ENCODE results near the gene CACNG4. TPM values are rescaled to one million over a fixed set of nuclear protein-coding genes. Genes with fewer than 3 reads are reported as not detected.

Gene CACNG4
- polyA plus RNA-seq, 1 donor = 6.3 TPM

DNA sequence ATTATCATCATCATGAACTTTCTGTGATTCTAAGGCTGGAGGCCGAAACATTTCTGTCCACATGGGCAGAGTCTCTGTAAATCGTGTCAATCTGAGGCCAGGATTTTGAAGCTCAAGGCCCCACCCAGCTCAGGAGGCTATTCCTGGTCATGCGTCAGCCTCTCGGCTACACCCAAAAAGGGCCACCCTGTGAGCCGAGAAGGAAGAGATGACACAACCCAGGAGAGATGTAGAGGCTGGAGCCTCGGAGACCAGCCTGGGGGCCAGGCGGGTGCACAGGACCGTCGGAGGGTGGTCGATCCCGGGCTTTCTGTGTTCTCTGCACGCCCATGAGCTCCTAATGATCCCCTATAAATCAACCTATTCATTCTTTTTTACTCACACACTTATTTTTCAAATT lies 78.8 kb downstream of the CACNG4 start:
- DNase-seq (ENCODE audit: low read depth) = no peak

DNA sequence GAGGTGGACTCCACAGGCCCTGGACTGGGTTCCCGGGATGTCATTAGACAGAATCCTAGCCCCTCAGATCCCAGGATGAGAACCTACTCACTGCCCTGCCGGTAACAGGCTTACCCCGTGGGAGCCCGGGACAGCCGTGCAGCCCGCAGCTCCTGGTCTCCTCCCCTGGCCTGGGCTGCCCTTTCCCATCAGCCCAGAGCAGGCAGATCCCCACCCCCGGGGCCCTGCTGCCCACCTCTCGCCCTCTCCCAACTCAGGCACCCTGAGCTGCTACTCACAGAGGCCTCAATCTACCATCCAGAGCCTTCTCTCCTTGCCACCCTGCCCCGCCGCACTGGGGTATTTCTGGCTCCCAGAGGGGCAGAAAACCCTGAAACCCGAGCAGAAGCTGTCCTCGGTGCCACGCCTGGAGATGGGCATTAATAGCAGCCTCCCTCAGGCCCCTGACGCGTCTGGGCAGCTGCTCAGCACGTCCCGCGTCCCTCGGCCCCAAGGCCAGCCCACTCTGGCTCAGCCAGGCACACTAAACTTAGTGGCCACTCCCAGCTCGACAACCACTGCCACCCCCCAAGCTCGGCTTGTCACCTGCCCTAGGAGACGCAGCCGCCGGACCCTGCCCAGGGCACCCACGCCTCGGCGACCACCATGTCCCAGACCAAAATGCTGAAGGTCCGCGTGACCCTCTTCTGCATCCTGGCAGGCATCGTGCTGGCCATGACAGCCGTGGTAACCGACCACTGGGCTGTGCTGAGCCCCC lies 79.7 kb downstream of the CACNG4 start, which contains the start of gene CACNG1:
TSS of gene CACNG1 (plus strand) at position 539 of the 757 bp plus-strand sequence. CDS start at position 646, 107 bp downstream.
- DNase-seq (ENCODE audit: low read depth) = no peak

DNA sequence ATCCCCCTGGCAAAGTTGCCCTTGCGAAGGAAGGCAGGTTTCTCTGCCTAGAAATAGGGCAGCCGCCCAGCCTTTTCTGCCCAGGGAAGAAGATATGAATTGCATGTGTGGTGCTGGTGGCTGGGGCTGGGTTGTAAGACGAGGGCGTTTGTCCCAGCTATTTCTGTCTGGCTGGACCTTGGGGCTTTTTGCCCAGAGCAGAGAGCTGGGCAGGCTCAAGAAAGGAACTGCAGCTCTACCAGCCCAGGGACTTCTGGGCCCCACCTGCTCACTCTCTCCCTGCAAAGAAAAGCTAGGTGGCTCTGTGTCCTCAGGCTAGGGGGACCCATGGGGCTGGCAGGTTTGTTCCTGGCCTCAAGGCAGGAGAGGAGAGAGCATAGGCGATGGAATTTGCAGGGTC lies 80.4 kb downstream of the CACNG4 start:
- no peak for DNase-seq (ENCODE audit: low read depth)

DNA sequence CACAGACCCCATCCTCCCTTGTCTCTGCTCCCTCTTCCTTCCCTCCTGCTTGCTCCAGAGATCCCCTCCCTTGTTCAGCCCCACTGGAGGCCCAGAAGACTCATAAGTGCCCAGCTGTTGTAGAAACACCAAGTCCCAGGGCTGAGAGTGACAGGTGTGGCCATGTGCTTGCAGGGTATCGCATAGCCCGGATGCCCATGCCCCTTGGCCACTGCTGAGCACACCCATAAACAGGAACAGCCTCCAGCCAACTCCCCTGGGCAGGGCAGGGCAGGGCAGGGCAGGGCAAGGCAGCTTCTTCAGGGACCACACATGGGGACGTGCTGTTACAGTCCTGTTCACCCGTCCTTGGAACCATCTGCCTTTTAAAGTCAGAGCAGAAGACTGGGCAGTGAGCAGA lies 81.9 kb downstream of the CACNG4 start:
- no peak for DNase-seq (ENCODE audit: low read depth)

DNA sequence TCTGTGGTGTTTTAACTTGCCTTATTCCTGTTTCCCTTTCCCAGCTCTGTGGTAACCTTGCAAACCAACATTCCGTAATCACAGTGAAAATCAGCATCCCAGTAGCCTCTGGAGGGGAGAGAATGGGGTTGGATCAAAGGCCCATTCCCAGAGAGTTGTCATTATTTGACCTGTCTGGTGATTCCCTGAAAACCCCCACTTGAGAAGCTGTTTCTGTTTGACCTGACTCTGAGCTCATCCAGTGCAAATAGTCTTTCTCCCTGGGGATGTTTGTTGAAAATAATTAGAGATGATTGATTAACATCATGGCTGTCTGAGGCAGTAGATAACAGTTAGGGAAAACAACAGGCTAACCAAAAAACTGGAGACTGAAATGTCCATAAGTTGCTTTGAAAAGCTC lies 82.9 kb downstream of the CACNG4 start:
- no peak for DNase-seq (ENCODE audit: low read depth)

DNA sequence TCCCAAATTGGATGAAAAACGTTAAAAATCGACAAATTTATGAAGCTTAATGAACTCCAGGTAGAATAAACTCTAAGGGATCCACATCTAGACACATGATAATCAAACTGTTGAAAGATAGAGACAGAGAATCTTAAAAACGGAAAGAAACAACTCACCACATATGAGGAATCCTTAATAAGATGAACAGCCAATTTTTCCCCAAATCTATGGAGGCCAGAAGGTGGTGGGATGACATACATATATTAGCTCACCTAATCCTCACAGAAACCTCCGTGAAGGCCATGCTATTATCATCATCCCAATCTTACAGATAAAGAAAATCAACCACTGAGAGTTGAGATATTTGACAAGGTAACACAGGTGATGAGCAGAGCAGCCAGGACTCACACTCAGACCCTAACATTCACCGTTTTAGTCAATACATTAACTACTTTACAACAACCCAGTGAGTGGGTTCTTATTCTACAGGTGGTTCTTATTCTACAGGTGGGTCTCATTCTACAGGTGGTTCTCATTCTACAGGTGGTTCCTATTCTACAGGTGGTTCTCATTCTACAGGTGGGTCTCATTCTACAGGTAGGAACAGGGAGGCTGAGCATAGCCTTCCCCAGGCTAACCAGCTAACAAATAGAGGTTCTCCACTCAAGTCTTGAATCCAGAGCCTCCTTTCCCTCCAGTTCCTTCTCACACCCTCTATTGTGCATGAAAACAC lies 84.7 kb downstream of the CACNG4 start:
- no peak for DNase-seq (ENCODE audit: low read depth)

DNA sequence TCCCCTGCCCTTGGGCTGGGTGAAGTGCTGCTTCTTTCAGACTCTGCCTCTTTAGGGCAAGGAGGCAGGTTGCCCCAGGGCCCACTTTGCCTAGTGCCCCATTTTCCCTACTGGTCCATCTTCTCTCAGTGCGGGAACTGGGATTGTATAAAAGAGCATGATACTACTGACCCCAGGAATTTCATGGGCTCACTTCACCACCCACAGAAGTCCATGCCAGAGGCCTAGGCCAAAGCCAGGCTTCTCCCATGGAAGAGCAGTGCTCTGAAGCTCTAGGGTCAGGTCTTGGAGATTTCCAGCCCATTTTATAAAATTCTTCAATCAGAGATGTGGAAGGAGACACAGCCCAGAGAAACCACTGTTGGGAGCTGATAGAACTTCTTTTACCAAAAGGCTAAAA lies 85.6 kb downstream of the CACNG4 start:
- no peak for DNase-seq (ENCODE audit: low read depth)

DNA sequence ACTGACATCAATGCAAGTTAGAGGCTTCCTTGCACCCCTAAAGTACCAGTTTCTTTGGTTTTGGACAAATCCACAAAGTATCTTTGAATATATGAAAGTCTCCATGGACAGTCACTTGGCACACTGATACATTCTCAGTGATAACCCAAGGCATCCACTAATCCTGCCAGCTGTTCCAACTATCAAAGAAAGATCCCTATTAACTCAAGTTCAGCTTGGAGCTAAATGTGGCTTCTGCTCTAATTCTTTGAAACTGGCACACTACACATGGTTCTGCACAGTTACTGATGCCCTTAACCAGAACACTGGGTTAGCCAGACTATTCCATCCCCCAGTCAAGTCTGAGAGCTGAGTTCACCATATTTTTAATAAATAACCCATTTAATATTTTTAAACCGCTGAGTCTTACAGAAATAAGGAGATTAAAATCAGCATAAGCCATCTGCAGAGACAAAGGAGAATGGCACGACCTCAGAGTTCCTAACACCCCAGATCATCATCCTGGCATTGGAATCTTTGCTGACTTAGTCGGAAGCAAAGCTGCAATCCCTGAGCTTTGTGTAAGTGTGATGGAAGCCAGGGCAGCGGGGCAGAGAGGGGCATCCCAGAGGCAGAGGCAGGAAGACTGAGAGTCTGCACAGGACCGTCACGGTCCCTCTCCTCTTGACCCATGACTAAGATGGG lies 86.1 kb downstream of the CACNG4 start:
- no peak for DNase-seq (ENCODE audit: low read depth)

DNA sequence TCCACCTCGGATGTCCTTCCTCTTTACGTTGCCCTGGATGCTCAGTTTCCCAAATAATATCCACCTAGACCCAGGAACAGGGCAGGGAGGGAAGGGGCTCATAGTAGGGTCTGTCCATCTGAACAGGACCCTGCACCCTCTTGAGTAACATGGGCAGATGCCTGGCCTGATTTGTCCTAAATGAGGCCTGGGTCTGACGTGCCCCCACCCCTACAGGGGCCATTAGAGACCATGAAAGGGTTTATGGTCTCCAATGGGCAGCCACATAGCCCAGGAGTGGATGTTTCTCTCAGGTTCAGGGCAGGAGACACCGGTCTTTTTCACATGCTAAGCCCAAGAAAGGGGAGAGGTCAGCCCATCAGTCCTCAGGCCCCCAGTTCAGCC lies 86.6 kb downstream of the CACNG4 start:
- DNase-seq (ENCODE audit: low read depth) = no peak

DNA sequence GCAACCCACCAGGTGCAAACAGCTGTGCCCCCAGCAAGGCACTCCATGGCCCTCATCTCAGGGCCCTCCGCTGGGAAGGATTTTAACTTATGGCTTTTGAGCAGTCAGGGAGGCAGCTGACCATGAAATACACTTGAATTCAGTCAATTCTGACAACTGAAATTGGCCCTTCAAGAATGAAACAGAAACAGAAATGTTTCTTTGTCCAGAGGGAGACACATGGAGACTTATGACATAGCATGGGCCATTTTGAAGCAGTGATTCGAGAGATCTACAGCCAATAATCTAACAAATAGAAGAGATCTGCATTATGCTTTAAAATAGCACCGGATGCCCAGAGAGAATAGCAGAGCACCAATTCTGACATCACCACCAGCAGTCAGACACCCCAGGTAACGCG lies 87.3 kb downstream of the CACNG4 start:
- DNase-seq (ENCODE audit: low read depth) = no peak

DNA sequence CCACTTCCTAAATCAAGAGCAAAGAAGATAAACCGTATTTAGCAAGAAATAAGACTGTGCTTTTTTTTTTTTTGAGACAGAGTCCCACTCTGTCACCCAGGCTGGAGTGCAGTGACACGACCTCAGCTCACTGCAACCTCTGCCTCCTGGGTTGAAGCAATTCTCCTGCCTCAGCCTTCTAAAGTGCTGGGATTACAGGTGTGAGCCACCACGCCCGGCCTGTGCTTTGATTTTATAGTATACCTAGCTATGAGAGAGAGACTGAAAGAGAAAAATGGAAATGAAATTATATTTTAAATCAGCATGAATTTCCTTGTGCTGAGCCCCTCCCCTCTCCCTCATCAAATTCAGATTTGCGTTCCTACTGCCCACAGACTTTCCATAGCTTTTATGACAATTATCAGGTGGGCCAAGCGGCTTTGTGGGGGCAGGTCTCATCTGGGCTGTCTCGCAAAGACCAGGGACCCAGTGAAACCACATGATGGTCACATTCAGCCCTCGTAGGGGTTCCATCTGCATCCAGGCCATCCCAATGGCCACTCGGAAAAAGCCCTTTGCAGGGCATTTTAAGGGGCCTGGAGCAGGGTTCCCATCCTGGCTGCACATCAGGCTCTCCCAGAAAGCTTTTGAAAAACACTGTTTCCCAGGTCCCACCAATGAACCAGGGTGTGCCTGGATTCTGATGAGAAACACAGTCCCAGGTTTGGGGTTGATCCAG lies 88.4 kb downstream of the CACNG4 start:
- DNase-seq (ENCODE audit: low read depth) = no peak

DNA sequence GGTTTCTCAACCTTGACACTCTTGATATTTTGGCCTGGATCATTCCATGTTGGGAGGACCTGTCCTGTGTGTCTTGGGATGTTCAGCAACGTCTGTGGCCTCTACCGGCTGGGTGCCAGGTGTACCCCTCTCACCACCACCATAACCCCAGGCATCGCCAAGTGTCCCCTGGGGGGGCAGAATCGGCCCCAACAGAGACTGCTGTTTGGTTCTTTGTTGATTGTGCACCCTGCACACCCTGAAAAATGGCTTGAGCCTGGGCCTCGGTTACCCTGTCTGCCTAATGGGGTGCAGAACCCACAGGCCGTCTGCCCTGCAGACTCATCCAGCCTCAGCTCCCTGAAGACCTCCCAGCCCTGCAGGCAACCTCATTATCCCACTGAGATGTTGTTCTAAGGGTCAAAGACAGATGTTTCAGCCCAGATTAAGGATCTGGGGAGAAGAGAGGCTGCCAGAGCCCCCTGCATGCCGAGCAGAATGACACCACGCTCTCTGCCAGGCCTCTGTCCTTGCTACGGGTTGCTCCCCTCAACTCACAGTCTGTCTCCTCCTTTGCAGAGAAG lies 89.0 kb downstream of the CACNG4 start:
- no peak for DNase-seq (ENCODE audit: low read depth)

DNA sequence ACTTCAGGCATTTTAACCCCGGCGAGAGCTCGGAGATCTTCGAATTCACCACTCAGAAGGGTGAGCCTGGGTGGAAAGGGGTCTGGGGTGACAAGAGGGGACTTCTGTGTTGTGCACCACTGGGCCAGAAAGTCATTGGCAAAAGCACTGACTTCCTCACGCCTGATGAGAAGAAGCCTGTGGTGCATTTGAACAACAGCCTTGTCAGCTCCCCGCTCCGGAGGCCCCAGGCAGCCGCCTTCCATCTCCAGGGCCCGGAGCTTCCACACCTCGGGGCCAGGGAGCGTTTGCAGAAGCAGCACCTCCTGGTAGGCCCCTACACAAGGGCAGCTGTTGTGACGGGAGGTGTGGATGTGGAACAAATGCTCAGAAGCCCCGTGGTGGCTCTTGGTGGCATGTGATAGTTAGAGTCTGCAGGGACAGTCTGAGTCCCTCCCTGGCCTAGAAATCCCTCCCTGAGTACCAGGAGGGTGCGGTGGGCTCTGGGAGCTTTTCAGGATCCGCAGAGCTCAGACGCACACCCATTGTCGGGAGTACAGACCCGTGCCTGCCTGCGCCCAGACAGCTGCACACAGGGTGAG lies 89.6 kb downstream of the CACNG4 start:
- no peak for DNase-seq (ENCODE audit: low read depth)

DNA sequence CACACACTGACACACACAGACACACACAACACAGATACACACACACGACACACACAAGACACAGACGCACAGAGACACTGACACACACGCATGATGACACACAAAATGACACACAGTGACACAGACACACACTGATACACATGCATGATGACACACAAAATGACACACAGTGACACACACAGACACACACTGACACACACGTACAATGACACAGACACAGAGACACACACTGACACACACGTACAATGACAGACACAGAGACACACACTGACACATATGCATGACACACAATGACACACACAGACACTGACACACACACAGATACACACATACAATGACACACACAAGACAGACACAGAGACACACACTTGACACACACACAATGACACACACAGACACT lies 90.1 kb downstream of the CACNG4 start:
- DNase-seq (ENCODE audit: low read depth) = no peak

DNA sequence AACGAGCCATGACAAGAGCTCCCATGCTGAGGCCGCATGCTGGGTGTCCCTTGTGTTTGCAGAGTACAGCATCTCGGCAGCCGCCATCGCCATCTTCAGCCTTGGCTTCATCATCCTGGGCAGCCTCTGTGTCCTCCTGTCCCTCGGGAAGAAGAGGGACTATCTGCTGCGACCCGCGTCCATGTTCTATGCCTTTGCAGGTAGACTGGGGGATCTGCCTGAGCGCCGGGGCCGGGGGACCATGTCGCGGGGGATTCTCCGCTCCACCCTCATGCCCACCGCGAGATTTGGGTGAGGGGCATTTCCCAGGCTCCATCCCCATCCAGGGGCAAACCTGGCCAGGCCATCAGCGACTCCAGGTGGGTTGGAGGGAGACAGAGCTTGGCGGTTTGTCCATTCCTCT lies 90.5 kb downstream of the CACNG4 start:
- DNase-seq (ENCODE audit: low read depth) = no peak

DNA sequence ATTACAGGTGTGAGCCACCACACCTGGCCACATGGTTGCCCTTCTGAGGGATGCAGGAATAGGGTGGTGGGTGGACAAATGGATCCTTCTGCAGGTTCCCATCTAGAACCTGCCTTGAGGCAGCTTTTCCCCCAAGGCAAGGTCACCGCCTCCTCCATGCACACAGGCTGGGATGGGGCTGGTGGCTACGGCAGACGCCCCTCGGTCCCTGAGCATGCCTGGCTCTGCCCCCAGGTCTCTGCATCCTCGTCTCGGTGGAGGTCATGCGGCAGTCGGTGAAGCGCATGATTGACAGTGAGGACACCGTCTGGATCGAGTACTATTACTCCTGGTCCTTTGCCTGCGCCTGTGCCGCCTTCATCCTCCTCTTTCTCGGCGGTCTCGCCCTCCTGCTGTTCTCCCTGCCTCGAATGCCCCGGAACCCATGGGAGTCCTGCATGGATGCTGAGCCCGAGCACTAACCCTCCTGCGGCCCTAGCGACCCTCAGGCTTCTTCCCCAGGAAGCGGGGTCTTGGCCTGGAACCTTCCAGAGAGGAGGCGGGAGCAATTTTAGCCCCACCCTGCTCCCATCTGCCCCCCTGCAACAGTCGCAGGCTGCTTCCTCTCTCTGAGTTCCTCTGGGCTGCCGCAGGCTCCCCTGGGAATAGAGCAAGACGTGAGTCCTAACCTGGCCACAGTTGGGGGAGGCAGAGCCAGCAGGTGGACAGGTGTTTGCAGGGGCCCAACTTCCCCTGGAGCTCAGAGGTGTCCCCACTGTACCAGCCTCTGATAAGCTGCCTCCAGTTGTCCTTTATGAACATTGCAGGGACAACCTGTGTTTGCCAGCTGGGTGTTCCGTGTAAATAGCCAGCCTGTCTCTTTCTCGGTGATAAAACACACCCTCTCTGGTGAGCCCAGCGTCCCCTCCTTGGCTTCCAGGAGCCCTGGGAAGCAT lies 91.6 kb downstream of the CACNG4 start:
- DNase-seq (ENCODE audit: low read depth) = no peak

DNA sequence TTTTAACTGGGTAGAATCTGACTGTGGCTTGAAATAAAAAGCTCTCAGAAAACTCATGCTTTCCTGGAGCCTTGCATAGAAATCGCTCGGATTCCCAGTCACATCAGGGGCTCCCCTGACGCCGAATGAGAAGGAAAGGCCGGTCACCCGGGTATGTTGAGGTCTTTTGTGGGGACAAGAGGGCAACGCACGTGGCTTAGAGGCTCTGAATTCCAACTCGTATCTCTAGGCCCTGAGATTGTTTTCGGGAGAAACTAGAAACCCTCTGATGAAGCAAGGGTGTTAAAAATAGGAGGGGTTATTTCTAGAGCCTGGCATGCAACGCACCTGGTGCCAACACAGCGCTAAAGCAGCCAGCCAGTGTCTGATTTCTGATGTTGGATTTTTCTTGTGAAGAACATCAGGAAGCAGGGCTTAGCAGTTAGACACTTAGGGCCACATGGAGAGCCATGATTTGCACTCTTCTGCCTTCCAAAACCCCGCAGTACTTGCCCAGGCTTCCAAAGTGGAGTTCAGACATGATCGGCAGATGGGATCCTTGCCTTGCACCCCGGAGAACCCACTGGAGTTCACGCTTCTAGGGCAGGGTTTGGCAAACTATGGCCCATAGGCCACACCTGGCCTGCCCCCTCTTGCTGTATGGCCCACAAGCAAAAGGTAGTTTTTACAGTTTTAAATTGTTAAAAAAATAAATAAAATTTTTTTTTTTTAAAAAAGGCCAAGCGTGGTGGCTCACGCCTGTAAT lies 92.4 kb downstream of the CACNG4 start:
- DNase-seq (ENCODE audit: low read depth) = no peak

DNA sequence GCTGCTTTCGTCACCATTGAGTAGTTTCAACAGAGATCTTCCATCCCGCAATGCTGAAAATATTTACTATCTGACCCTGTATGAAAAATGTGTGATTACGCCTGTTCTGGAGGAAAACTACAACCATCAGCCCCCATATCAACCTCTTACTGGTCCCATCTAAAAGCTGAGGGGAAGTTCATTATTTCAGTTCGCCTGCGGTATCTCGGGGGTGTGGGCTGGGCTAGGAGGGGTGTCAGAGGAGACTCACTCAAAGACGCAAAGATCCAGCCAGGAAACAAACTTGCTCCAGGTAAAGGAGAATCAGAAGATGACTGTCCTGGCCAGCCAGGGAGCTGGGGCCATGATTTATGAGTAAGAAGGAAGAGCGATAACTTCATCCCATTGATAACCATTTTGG lies 93.5 kb downstream of the CACNG4 start:
- DNase-seq (ENCODE audit: low read depth) = no peak

DNA sequence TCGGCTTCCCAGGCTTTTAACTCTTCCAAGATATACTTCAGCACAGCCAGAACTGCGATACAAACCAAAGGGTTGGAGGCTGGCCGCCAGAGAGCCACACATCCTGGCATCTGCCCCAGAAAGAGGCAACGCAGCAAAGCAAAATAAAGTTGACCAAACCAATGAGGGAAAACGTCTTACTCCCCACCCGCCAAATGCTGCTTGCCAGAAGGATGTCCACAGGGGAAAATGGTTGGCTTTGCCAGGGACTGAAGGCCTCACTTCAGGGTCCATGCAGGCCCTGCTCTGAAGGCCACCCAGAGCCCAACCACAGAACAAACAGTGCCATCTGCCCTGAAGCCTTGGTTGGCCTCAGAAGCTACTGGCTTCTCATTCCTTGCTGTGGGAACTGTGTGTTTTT lies 94.9 kb downstream of the CACNG4 start:
- DNase-seq (ENCODE audit: low read depth) = no peak

DNA sequence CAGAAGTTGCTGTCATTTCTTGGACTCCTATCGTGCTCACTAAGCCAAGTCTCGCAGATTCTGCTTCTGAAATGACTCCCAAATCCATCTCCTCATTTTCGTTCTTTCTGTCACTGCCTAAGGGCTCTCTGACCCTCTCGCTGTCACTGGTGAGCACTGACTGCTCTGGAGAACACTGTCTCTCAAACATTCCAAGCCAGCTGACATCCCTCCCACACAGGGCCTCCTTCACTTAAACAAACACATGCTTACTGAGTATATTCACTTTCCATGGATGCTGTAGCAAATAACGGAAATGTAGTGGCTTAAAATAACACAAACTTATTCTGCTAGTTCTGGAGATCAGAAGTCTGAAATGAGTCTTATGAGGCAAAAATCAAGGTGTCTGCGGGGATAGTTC lies 98.6 kb downstream of the CACNG4 start:
- DNase-seq (ENCODE audit: low read depth) = no peak

Measured in forelimb muscle (tissue), 1 donor.